ENCODE data around the gene RDH13. TPM values are rescaled to one million over a fixed set of nuclear protein-coding genes. Genes with fewer than 3 reads are reported as not detected.
"Not testable (repeated sequence)": the region's sequence is repeated elsewhere in the genome, so short reads cannot be mapped to it uniquely, and the experiment has no call there.

RDH13 gene
- total RNA-seq, 1 donor from 2014 or later = 10.9 TPM

- DNase-seq (ENCODE audit: low read depth in 2 of 2) = no peak
Observed at GRCh38 chr19:55015126-55015525, 47.8 kb downstream of the RDH13 start.

- peak; percentile 17 to 87 for DNase-seq (ENCODE audit: low read depth in 2 of 2)
Observed at GRCh38 chr19:55014714-55015113, 48.2 kb downstream of the RDH13 start.

- DNase-seq (ENCODE audit: low read depth in 2 of 2) = no peak
Observed at GRCh38 chr19:55013596-55013995, 49.4 kb downstream of the RDH13 start.

GRCh38 chr19:55012306-55012705 lies 50.6 kb downstream of the RDH13 start:
- no peak for DNase-seq (ENCODE audit: low read depth in 2 of 2)

GRCh38 chr19:55010561-55010960 lies 52.4 kb downstream of the RDH13 start:
- not testable (repeated sequence) for DNase-seq (ENCODE audit: low read depth in 2 of 2)

- not testable (repeated sequence) for DNase-seq (ENCODE audit: low read depth in 2 of 2)
Observed at GRCh38 chr19:55008781-55009180, 54.2 kb downstream of the RDH13 start.

GRCh38 chr19:55008189-55008588 lies 54.8 kb downstream of the RDH13 start:
- DNase-seq (ENCODE audit: low read depth in 2 of 2) = not testable (repeated sequence)

GRCh38 chr19:55007537-55007936 lies 55.4 kb downstream of the RDH13 start:
- DNase-seq (ENCODE audit: low read depth in 2 of 2) = not testable (repeated sequence)

- DNase-seq (ENCODE audit: low read depth in 2 of 2) = not testable (repeated sequence)
Observed at GRCh38 chr19:55006795-55007194, 56.2 kb downstream of the RDH13 start.

- DNase-seq (ENCODE audit: low read depth in 2 of 2) = peak; percentile 3 to 70
Observed at GRCh38 chr19:55005684-55006488, 57.1 kb downstream of the RDH13 start.

GRCh38 chr19:55000761-55001160 lies 62.2 kb downstream of the RDH13 start:
- DNase-seq (ENCODE audit: low read depth in 2 of 2) = no peak

GRCh38 chr19:54998751-54999239 lies 64.2 kb downstream of the RDH13 start:
- not testable (repeated sequence) for DNase-seq (ENCODE audit: low read depth in 2 of 2)

GRCh38 chr19:54995561-54995960 lies 67.4 kb downstream of the RDH13 start:
- no peak for DNase-seq (ENCODE audit: low read depth in 2 of 2)

Other genes starting within 250 kb of the RDH13 start
- not detected in 2 replicates for gene KIR3DL1, start 246.7 kb downstream of the RDH13 start, total RNA-seq
- not detected in 2 replicates for gene KIR2DS4, start 230.5 kb downstream of the RDH13 start, total RNA-seq
- not detected in 2 replicates for gene KIR3DL2, start 212.7 kb downstream of the RDH13 start, total RNA-seq
- gene FCAR, start 188.9 kb downstream of the RDH13 start, total RNA-seq = not detected in 2 replicates
- not detected in 2 replicates for gene NCR1, start 157.0 kb downstream of the RDH13 start, total RNA-seq
- gene NLRP7, start 115.6 kb downstream of the RDH13 start, total RNA-seq = not detected in 2 replicates
- gene NLRP2, start 96.8 kb downstream of the RDH13 start, total RNA-seq = 4.9 TPM in 1 of 2 replicates, not detected in the other
- under 0.01 TPM in 1 of 2 replicates, not detected in the other for gene GP6, start 24.9 kb downstream of the RDH13 start, total RNA-seq
- gene EPS8L1, start 12.7 kb upstream of the RDH13 start, total RNA-seq = 5.7 and 8.9 TPM in 2 replicates
- gene PPP1R12C, start 54.5 kb upstream of the RDH13 start, total RNA-seq = 21.1 and 34.4 TPM in 2 replicates
- gene TNNT1, start 86.1 kb upstream of the RDH13 start, total RNA-seq = 0.51 and 1.7 TPM in 2 replicates
- gene TNNI3, start 94.6 kb upstream of the RDH13 start, total RNA-seq = not detected in 2 replicates
- gene DNAAF3, start 103.5 kb upstream of the RDH13 start, total RNA-seq = 0.26 and 0.38 TPM in 2 replicates
- gene SYT5, start 117.1 kb upstream of the RDH13 start, total RNA-seq = under 0.01 TPM in 1 of 2 replicates, not detected in the other
- 0.13 TPM in 2 replicates for gene PTPRH, start 146.4 kb upstream of the RDH13 start, total RNA-seq
- 0.26 and 0.89 TPM in 2 replicates for gene TMEM86B, start 165.6 kb upstream of the RDH13 start, total RNA-seq
- 19.9 and 34.9 TPM in 2 replicates for gene PPP6R1, start 195.9 kb upstream of the RDH13 start, total RNA-seq
- 19.9 and 26.8 TPM in 2 replicates for gene HSPBP1, start 217.0 kb upstream of the RDH13 start, total RNA-seq
- gene BRSK1, start 220.8 kb upstream of the RDH13 start, total RNA-seq = 0.39 and 1.3 TPM in 2 replicates

Data from dermis microvascular lymphatic vessel endothelial cell (primary cell).